Testis (tissue), 2 donors: ENCODE measurements around the gene AADACL2.

ENCODE experiments used
- CTCF ChIP-seq, 3 experiments: fragments of 450-650 bp in 2 of 3; fragments of 200-600 bp in 1 of 3; sonication (generic) in 1 of 3; IDR thresholded peaks; one replicate each; pipeline ENCODE4 v1.5.1; 2016 to 2019; ENCODE audit warnings: antibody characterized with exemption in 3 of 3, mild to moderate bottlenecking in 2 of 3, moderate library complexity in 1 of 3
- POLR2A ChIP-seq: fragments of 450-650 bp; IDR thresholded peaks from one replicate; pipeline ENCODE4 v1.6.1; 2017; ENCODE audit warnings: antibody characterized with exemption, mild to moderate bottlenecking, moderate library complexity

GRCh38 chr3:151798466-151798865 lies 64.7 kb downstream of the AADACL2 start:
- TF ChIP-seq CTCF (IDR thresholded peaks at IDR 0.05) = no peak
- TF ChIP-seq POLR2A = no peak
